ENCODE data around the gene ADAMTSL1. TPM values are rescaled to one million over a fixed set of nuclear protein-coding genes. Genes with fewer than 3 reads are reported as not detected.
"Not testable (repeated sequence)": the region's sequence is repeated elsewhere in the genome, so short reads cannot be mapped to it uniquely, and the experiment has no call there.

The ADAMTSL1 gene
- polyA plus RNA-seq, 3 donors: 10.4 to 15.8 (median 12.3) TPM

- DNase-seq: not testable (repeated sequence)
Measured at GRCh38 chr9:18930611-18931010, 456.7 kb downstream of the ADAMTSL1 start.

- no peak for DNase-seq
Measured at GRCh38 chr9:18935541-18935940, 461.6 kb downstream of the ADAMTSL1 start.

- DNase-seq: no peak
Measured at GRCh38 chr9:18936094-18936871, 462.3 kb downstream of the ADAMTSL1 start.

- DNase-seq: no peak
Measured at GRCh38 chr9:18939943-18940342, 466.0 kb downstream of the ADAMTSL1 start.

- DNase-seq: no peak
Measured at GRCh38 chr9:18941060-18941740, 467.2 kb downstream of the ADAMTSL1 start.

GRCh38 chr9:18942801-18943200 is 468.8 kb downstream of the ADAMTSL1 start:
- DNase-seq: no peak

- no peak for DNase-seq
Measured at GRCh38 chr9:18947892-18948339, 474.0 kb downstream of the ADAMTSL1 start.

- peak; percentile 27 for DNase-seq
Measured at GRCh38 chr9:18951936-18952335, 478.0 kb downstream of the ADAMTSL1 start.

- no peak for DNase-seq
Measured at GRCh38 chr9:18955626-18956025, 481.7 kb downstream of the ADAMTSL1 start.
